NCI-H82 treated with DMSO at 0.1 percent for 48 hours (cell line): ENCODE measurements around the gene FHIP2A.
"Not testable (repeated sequence)": the region's sequence is repeated elsewhere in the genome, so short reads cannot be mapped to it uniquely, and the experiment has no call there.

Experiments
- DNase-seq: peaks from one replicate; lab custom pipeline; 2025; ENCODE audit not compliant: unreplicated experiment; lab: John Stamatoyannopoulos, UW

FHIP2A gene

GRCh38 chr10:114816308-114816707 lies 5.3 kb upstream of the FHIP2A start:
- DNase-seq, result no peak

GRCh38 chr10:114819322-114819721 lies 2.3 kb upstream of the FHIP2A start:
- no peak for DNase-seq

DNA sequence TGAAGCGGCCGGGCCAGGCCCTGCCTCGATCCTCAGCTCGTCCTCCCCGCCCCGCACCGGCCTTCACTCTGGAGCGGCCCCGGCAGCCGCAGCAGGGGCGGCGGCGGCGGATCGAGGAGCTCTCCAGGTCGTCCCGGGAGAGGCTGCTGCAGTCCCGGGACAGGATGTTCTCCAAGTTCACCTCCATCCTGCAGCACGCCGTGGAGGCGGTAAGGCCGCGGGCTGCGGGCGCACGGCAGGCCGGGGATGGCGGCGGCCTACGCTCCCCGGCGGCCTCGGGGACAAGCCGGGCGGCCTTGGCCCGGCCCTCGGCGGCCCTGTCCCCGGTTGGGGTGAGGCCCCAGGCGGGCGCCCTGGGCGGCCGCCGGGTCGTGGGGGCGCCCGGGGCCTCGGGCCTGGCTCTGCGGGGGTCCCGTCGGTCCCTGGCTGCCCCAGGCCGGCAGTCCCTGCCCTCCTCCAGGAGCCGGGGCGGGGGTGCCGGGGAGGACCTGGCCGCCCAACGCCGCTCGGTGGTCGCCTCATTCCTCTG lies 399 bp downstream of the FHIP2A start:
- DNase-seq, result no peak

DNA sequence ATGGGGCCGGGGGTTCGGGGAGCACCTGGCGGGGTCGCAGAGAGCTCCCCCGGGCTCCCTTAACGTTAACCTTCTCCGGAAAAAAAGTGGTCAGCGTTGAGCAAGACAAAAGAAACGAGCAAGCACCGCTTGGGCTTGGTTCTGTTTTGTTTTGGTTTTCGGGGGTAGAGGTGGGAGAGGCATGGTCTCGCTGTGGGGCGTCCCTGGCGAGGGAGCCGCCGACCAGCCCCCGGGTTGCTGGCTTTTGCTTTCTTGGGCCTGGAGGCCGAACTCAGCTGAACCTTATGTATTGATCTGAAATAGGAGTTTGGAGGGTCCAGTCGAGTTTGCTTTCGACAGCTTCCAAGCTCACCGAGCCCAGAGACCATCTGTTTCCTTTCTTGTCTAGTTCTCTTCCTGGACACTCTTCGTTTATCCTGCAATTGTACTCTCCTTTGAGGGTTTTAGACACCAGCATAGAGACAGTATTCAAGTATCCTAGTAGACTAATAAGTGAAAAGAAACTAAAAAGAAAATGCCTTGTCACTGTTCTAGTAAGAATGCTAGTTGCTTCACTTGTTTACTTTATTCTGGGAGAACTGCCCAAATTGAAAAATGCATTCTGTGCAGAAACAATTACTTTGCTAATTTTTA lies 980 bp downstream of the FHIP2A start:
- DNase-seq, result no peak

DNA sequence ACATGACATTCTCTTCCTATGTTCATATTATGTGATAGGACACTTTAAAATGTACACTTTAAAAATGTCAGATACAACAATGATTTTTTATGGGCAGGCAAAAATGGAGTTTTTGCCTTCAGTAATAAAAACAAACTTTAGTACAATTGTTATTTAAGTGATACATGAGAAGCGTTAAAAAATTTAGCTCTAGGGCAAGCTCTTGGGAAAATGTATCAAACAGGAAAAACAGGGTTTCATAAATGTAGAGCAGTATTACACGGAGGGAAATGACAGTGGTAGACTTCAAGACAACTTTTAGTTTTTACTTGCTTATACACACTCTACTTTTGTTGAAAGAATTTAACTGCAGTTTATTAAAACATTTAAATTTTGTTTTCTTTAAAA lies 1.5 kb downstream of the FHIP2A start:
- DNase-seq, result no peak

GRCh38 chr10:114824391-114824790 lies 2.8 kb downstream of the FHIP2A start:
- no peak for DNase-seq

DNA sequence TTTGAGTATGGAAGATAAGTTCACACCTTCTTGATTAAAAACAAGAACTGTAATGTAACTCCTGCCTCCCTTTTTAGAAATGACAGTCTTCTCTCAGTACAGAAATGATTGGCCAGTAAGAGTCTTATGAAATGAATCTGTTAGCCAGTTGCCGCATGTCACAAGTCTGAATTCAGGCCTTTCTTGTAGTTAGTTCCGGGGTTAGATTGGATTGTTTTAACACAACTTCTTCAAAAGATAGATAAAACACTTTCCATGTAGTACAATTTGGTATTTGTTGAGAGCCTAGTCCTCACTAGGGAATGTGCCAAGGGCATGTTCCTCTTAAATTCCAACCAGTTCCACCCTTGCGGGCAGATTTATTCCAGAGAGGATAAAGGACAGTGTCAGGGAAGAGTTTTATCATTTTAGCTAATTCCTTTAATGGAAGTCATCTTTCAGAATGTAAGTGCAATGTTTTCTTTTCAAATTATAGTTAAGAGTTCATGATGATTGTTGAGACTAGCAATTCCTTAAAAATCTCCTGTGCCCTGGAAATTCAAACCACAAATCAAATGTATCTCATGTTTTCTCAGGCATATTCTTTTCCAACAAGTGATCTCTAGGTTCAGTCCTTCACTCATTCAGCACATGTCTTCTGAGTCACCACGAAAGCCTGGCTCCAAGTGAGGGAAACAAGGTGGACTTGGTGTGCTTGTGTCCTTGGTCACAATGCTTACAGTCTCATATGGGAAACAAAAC lies 4.1 kb downstream of the FHIP2A start:
- no peak for DNase-seq

GRCh38 chr10:114829160-114829909 lies 7.8 kb downstream of the FHIP2A start:
- DNase-seq, result no peak

- no peak for DNase-seq
Observed at GRCh38 chr10:114831186-114831867, 9.7 kb downstream of the FHIP2A start.

DNA sequence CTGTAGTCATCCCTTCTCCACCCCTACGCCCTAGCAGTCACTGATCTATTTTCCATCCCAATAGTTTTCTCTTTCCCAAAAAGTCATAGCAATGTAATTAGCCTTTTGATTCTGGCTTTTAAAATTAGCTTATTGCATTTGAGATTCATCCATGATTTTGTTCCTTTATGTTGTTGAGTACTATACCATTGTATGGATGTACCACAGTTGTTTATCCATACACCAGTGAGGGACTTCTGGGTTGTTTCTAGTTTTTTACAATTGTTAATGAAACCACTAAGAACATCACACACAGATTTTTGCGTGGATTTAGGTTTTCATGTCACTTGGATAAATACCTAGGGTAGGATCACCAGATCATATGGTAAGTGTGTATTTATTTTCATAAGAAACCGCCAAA lies 16.1 kb downstream of the FHIP2A start:
- no peak for DNase-seq

GRCh38 chr10:114839901-114840300 lies 18.3 kb downstream of the FHIP2A start:
- no peak for DNase-seq

GRCh38 chr10:114845978-114846693 lies 24.6 kb downstream of the FHIP2A start:
- DNase-seq, result no peak

- DNase-seq, result not testable (repeated sequence)
Observed at GRCh38 chr10:114847517-114847916, 25.9 kb downstream of the FHIP2A start.

- DNase-seq, result no peak
Observed at GRCh38 chr10:114849674-114850073, 28.1 kb downstream of the FHIP2A start.

DNA sequence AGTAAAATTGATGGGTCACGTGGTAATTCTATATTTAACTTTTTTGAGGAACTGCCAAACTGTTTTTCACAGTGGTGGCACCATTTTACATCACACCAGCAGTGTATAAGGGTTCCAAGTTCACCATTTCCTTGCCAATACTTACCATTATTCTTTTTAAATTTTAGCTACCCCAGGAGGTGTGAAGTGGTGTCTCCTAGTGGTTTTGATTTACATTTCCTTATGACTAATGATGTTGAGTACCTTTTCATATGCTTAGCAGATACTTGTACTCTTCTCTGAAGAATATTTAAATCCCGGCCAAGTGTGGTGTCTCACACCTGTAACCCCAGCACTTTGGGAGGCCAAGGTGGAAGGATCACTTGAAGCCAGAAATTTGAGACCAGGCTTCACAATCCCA lies 28.5 kb downstream of the FHIP2A start:
- DNase-seq, result no peak

DNA sequence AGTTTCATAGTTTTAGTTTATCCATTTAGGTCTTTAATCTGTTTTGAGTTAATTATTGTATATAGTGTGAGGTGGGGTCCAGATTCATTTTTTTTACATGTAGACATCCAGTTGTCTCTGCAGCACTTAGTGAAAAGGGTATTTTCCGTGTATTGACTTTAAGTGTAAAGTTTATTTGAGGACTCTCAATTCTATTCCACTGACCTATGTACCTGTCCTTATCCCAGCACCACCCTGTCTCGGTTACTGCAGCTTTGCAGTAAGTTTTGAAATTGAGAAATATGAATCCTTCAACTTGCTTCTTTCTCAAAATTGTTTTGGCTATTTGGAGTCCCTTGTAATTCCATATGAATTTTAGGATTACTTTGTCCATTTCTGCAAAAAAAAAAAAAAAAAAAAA lies 29.8 kb downstream of the FHIP2A start:
- no peak for DNase-seq

DNA sequence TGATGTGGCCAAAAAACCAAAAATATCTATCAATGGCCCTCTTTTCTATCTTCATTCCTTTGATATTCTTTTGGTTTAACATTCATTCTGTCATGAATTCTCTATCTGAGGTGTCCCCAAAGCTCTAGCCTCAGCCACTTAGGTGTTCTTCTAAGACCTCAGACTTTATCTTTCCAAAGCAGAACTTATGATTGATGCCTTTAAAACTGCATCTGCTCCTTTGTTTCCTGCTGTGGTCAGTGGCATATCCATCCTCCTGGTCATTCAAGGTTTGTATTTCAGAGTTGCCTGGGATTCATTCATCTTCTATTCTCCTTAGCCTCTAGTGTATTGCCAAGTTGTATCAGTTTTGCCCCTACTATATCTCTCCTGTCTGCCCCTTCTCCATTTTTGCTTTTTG lies 30.6 kb downstream of the FHIP2A start:
- DNase-seq, result no peak

GRCh38 chr10:114854906-114855305 lies 33.3 kb downstream of the FHIP2A start:
- no peak for DNase-seq

- no peak for DNase-seq
Observed at GRCh38 chr10:114855776-114856543, 34.4 kb downstream of the FHIP2A start.
